ENCODE measurements around the gene CELA2B. TPM values are rescaled to one million over a fixed set of nuclear protein-coding genes. Genes with fewer than 3 reads are reported as not detected.

Gene CELA2B
- polyA plus RNA-seq, 3 donors: not detected

- H2AFZ ChIP-seq (ENCODE audit: insufficient read depth, low read depth, low read length, poor library complexity, severe bottlenecking): no peak overlapping the region
- no peaks in the 10 kb centered on the region for H3K9me3 ChIP-seq (replicated peaks in 1 of 2; ENCODE audit: control insufficient read depth in 1 of 2, insufficient read depth in 1 of 2, low read length in 2 of 2)
- H3K9ac ChIP-seq (ENCODE audit: insufficient read depth, low read length, poor library complexity, severe bottlenecking): peak overlapping the region; percentile 43
- H3K27me3 ChIP-seq (ENCODE audit: control insufficient read depth in 2 of 2, insufficient read depth in 2 of 2, low read length in 2 of 2): no peaks in the 10 kb centered on the region
- Mint-ChIP-seq H3K9me3 (peaks cover 0 to 2% (median 0%) of the 10 kb centered on the region in 7 donors), H3K27me3 (ENCODE audit: low read depth in 3 of 3) (no peaks in the 10 kb centered on the region), H3K36me3 (peaks cover 61 to 83% of the 10 kb centered on the region in 2 donors), H3K4me1 (peaks cover 64% of the 10 kb centered on the region), H3K4me3 (no peak overlapping the region), H3K27ac (peak overlapping the region; percentile 91 to 97 (median 96))
- intact Hi-C loops (cut with micrococcal nuclease): no loop called here
- peaks cover 66 to 77% of the 10 kb centered on the region in 2 donors for H3K36me3 ChIP-seq (replicated peaks in 1 of 2; ENCODE audit: control insufficient read depth in 1 of 2, insufficient read depth in 2 of 2, low read length in 2 of 2)
- H3K4me1 ChIP-seq (ENCODE audit: control insufficient read depth in 1 of 2, insufficient read depth in 2 of 2, low read length in 2 of 2): peaks cover 18 to 74% of the 10 kb centered on the region in 2 donors
- no peak overlapping the region for H3K4me2 ChIP-seq (replicated peaks; ENCODE audit: extremely low read depth, low read length, poor library complexity, severe bottlenecking)
- DNase-seq: no peak
- no peak overlapping the region for H3K4me3 ChIP-seq (replicated peaks in 1 of 3; ENCODE audit: low read depth in 2 of 3, low read length in 3 of 3)
- peaks cover 97% of the 10 kb centered on the region for H4K20me1 ChIP-seq (ENCODE audit: insufficient read depth, low read length)
- H3K79me2 ChIP-seq (ENCODE audit: insufficient read depth, low read length): peaks cover 47% of the 10 kb centered on the region
- H3K27ac ChIP-seq (ENCODE audit: low read depth in 1 of 2, low read length in 2 of 2): peak overlapping the region; percentile 76 to 84
- WGBS (ENCODE audit: insufficient coverage): 100% methylated on average over 1 of the region's 18 CpGs
- no peak for TF ChIP-seq CTCF (IDR thresholded peaks at IDR 0.05)
Observed at GRCh38 chr1:15428815-15429435, 47.0 kb upstream of the CELA2B start.

- no peak overlapping the region for H3K4me3 ChIP-seq (replicated peaks in 1 of 3; ENCODE audit: low read depth in 2 of 3, low read length in 3 of 3)
- intact Hi-C loops (cut with micrococcal nuclease): loop anchor here (2.0 to 5.0 kb wide), 4 partner anchors 13 to 107 kb away; no protein-coding TSS in a partner anchor
- WGBS (ENCODE audit: insufficient coverage): 49% methylated on average over 11 of the region's 19 CpGs
Observed at GRCh38 chr1:15429701-15430149, 46.2 kb upstream of the CELA2B start.

More at GRCh38 chr1:15429701-15430149, 46.2 kb upstream of the CELA2B start:
- H4K20me1 ChIP-seq (ENCODE audit: insufficient read depth, low read length): peaks cover 89% of the 10 kb centered on the region
- no peak overlapping the region for H3K4me2 ChIP-seq (replicated peaks; ENCODE audit: extremely low read depth, low read length, poor library complexity, severe bottlenecking)
- DNase-seq: peak; percentile 88 to 94 (median 91)
- H2AFZ ChIP-seq (ENCODE audit: insufficient read depth, low read depth, low read length, poor library complexity, severe bottlenecking): no peak overlapping the region
- H3K36me3 ChIP-seq (replicated peaks in 1 of 2; ENCODE audit: control insufficient read depth in 1 of 2, insufficient read depth in 2 of 2, low read length in 2 of 2): peaks cover 61 to 69% of the 10 kb centered on the region in 2 donors
- no peaks in the 10 kb centered on the region for H3K27me3 Mint-ChIP-seq (ENCODE audit: low read depth in 3 of 3)
- H3K4me1 Mint-ChIP-seq: peaks cover 63% of the 10 kb centered on the region
- H3K79me2 ChIP-seq (ENCODE audit: insufficient read depth, low read length): peaks cover 39% of the 10 kb centered on the region
- H3K36me3 Mint-ChIP-seq: peaks cover 53 to 75% of the 10 kb centered on the region in 2 donors
- H3K9me3 Mint-ChIP-seq: peaks cover 0 to 2% (median 0%) of the 10 kb centered on the region in 7 donors
- no peak for TF ChIP-seq CTCF (IDR thresholded peaks at IDR 0.05)
- H3K4me3 Mint-ChIP-seq: no peak overlapping the region
- peak overlapping the region; percentile 76 to 84 for H3K27ac ChIP-seq (ENCODE audit: low read depth in 1 of 2, low read length in 2 of 2)
- peaks cover 25 to 77% of the 10 kb centered on the region in 2 donors for H3K4me1 ChIP-seq (ENCODE audit: control insufficient read depth in 1 of 2, insufficient read depth in 2 of 2, low read length in 2 of 2)
- peak overlapping the region; percentile 43 for H3K9ac ChIP-seq (ENCODE audit: insufficient read depth, low read length, poor library complexity, severe bottlenecking)
- no peaks in the 10 kb centered on the region for H3K9me3 ChIP-seq (replicated peaks in 1 of 2; ENCODE audit: control insufficient read depth in 1 of 2, insufficient read depth in 1 of 2, low read length in 2 of 2)
- no peaks in the 10 kb centered on the region for H3K27me3 ChIP-seq (ENCODE audit: control insufficient read depth in 2 of 2, insufficient read depth in 2 of 2, low read length in 2 of 2)
- H3K27ac Mint-ChIP-seq: peak overlapping the region; percentile 91 to 97 (median 96)
